HG03457 (cell line): ENCODE measurements around the gene PDZD8.
A peak's percentile ranks its signal among the peaks of the same experiment; 100 is the strongest.

Experiments used
- ATAC-seq: cut with Tn5 transposase; IDR thresholded peaks from one replicate; pipeline ENCODE4 v1.9.1; 2021; ENCODE audit warnings: moderate number of reproducible peaks; ENCODE audit not compliant: unreplicated experiment

Gene PDZD8, protein sequence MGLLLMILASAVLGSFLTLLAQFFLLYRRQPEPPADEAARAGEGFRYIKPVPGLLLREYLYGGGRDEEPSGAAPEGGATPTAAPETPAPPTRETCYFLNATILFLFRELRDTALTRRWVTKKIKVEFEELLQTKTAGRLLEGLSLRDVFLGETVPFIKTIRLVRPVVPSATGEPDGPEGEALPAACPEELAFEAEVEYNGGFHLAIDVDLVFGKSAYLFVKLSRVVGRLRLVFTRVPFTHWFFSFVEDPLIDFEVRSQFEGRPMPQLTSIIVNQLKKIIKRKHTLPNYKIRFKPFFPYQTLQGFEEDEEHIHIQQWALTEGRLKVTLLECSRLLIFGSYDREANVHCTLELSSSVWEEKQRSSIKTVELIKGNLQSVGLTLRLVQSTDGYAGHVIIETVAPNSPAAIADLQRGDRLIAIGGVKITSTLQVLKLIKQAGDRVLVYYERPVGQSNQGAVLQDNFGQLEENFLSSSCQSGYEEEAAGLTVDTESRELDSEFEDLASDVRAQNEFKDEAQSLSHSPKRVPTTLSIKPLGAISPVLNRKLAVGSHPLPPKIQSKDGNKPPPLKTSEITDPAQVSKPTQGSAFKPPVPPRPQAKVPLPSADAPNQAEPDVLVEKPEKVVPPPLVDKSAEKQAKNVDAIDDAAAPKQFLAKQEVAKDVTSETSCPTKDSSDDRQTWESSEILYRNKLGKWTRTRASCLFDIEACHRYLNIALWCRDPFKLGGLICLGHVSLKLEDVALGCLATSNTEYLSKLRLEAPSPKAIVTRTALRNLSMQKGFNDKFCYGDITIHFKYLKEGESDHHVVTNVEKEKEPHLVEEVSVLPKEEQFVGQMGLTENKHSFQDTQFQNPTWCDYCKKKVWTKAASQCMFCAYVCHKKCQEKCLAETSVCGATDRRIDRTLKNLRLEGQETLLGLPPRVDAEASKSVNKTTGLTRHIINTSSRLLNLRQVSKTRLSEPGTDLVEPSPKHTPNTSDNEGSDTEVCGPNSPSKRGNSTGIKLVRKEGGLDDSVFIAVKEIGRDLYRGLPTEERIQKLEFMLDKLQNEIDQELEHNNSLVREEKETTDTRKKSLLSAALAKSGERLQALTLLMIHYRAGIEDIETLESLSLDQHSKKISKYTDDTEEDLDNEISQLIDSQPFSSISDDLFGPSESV

DNA sequence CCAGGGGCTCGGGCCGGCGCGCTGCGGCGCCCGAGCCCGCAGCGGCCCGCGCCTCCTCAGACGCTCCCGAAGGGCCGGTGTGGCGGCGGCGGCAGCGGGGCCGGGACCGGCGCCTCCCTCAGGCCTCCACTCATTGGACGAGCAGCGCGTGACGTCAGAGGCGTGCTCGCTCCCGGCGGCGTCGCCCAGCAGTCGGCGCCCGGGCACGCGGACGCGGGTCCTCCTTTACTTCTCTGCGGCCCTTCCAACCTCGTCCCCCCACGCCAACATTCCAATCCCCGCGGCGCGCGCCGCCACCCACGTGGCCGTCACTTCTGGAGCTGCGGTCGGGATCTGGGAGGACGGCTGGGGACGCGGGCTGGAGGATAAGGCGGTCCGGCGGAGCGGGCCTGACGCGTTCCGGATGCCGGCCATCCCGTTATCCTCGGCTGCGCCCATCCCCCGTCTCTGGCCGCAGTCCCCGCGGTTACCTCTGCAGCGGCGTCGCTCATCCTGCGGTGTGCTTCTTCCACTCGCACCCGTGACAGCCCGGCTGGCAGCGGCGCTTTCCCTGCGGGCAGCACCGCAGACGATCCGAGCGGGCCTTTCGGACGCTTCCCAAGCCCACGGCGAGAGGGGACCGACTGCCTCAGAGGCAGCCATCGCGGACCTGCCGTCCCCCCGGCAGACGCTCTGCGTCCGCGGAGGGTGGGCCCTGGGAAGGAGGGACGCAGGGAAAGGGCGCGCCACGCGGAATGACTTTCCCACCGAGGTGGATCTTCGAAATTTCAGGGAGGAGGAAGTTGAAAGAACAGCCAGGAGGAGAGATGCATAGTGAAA, at the start of gene PDZD8:
Gene PDZD8, minus strand, starts transcription at position 81 of the 819 bp plus-strand sequence. CDS start 213 bp downstream, outside the sequence.
- peak; percentile 86 for ATAC-seq

- ATAC-seq: no peak
These were observed 48.9 kb upstream of the PDZD8 start for GRCh38 chr10:117424171-117424570.

DNA sequence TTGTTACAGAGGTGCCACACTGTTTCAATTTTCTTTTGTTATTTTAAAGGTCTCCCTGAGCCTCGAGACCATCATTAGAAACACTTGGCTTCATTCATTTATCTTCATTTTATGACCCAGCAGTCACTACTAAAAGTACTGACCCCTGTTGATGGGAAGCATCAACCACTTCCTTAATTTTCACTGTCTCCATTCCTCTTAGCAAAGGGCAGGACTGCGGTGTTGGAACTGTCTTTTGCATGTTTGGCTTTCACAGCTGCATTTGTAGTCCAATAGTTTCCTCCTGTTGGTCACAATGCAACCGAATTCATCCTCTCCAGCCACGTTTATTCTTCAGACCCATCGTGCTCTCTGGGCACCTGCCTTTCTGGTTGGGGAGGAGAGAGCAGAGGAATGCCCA, 46.7 kb upstream of the PDZD8 start:
- no peak for ATAC-seq

GRCh38 chr10:117420768-117421167, 45.5 kb upstream of the PDZD8 start:
- no peak for ATAC-seq

- ATAC-seq: no peak
These were observed 44.7 kb upstream of the PDZD8 start for GRCh38 chr10:117419921-117420320.

- no peak for ATAC-seq
These were observed 43.9 kb upstream of the PDZD8 start for GRCh38 chr10:117419159-117419558.

- ATAC-seq: no peak
These were observed 42.9 kb upstream of the PDZD8 start for GRCh38 chr10:117418121-117418520.

GRCh38 chr10:117417196-117417595, 42.0 kb upstream of the PDZD8 start:
- ATAC-seq: no peak

- ATAC-seq: no peak
These were observed 38.8 kb upstream of the PDZD8 start for GRCh38 chr10:117413928-117414618.

DNA sequence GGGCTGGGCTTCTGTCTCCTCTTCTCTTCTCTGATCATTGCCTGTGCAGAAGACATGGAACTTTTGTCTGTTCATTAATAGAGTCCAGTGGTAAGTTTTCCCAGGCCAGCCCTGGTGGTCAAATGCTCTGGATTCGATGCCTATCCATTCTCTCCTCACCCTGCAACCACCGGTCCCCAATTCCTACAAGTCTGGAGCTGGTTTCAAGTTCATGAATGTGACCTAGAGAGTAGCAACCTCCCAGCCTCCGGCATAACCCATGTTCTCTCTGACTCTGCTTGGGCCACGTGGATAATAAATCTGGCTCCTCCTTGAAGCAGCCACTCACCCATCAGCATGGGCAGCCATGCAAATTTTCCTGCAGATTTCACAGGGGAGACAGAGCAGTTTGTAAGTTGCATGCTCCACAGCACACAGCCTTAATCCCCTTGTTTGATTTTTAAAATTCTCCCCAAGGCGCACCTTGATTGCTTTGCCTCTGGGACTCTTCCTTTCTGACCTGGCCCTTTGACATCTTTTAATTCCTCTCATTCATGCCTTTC, 37.3 kb upstream of the PDZD8 start:
- no peak for ATAC-seq

DNA sequence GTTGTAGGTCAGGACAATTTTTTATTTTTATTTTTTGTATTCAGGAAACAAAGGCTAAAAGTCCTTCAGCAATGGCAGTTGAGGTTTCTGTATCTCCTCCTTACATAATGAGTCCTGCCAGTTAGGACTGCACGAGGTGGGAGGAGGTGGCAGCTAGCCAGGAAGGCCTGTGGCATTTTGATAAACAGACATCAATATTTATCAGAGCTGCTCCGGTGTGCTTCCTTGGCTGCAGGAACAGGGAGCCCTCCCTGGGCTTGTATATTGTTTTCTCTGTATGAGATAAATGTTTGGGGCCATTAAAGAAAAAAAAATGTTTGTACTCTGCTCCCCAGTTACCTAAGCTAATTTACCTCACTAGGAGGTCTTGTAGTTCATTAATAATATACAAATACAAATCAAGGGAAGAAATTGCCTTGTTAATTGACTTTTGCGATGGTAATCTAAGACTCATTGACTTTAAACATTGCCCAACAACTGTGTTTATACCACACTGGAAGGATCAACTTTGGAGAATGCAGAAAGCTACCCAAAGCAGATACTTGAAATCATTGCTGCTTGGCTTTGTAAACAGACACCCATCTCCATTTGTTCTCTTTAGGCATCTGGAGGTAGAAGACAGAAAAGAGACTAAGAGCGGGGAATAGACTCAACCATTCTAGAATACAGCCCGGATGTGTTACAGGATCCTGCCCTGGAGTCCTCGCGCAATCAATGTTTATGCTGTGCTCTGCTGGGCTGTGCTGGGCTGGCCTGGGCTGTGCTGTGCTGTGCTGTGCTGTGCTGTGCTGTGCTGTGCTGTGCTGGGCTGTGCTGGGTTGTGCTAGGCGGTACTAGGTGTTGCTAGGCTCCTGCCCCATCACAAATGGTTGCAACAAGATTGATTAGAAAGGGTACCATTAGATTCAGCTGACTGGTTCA, 36.5 kb upstream of the PDZD8 start:
- ATAC-seq: no peak

- ATAC-seq: no peak
These were observed 35.3 kb upstream of the PDZD8 start for GRCh38 chr10:117410557-117410956.

GRCh38 chr10:117409549-117410305, 34.5 kb upstream of the PDZD8 start:
- no peak for ATAC-seq

GRCh38 chr10:117408436-117409384, 33.5 kb upstream of the PDZD8 start:
- no peak for ATAC-seq

GRCh38 chr10:117405730-117406129, 30.5 kb upstream of the PDZD8 start:
- ATAC-seq: no peak

DNA sequence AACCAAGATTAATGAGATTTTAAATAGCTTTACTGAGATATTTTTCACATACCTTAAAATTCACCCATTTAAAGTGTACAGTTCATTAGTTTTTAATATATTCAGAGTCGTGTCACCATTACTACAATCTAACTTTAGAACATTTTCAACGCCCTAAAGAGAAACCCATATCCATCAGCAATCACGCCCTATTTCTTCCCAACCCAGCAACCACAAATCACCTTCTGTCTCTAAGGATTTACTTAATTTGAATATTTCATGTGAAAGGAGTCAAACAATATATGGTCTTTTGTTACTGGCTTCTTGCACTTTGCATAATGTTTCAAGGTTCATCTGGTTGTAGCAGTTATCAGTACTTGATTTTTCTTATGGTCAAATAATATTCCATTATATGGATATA, 25.1 kb upstream of the PDZD8 start:
- no peak for ATAC-seq
